HFFc6 (cell line): ENCODE results near the gene RIT2. TPM values are rescaled to one million over a fixed set of nuclear protein-coding genes. Genes with fewer than 3 reads are reported as not detected.

Experiments used
- DNase-seq: peaks from one replicate; pipeline ENCODE4 v3.0.0-alpha.2; 2018
- H3K27ac Mint-ChIP-seq: 2 replicates; pipeline ENCODE4 v1.8.0; 2020; ENCODE audit warnings: mild to moderate bottlenecking, mixed read lengths
- H3K27me3 Mint-ChIP-seq: 2 replicates; pipeline ENCODE4 v1.8.0; 2021; ENCODE audit warnings: mild to moderate bottlenecking, moderate library complexity, mixed read lengths; ENCODE audit not compliant: insufficient read depth
- H3K36me3 Mint-ChIP-seq: 2 replicates; pipeline ENCODE4 v1.8.0; 2021; ENCODE audit warnings: low read depth, mixed read lengths
- H3K4me1 Mint-ChIP-seq: 2 replicates; pipeline ENCODE4 v1.8.0; 2020; ENCODE audit warnings: low read depth, mixed read lengths
- H3K4me3 Mint-ChIP-seq: 2 replicates; pipeline ENCODE4 v1.8.0; 2020; ENCODE audit warnings: mild to moderate bottlenecking, moderate library complexity, mixed read lengths
- H3K9me3 Mint-ChIP-seq: 2 replicates; pipeline ENCODE4 v1.8.0; 2020; ENCODE audit warnings: mild to moderate bottlenecking, mixed read lengths
- long read RNA-seq: library from polyadenylated mRNA; unstranded; transcript quantifications from one replicate; pipeline ENCODE4 v2.0.0, GENCODE V29; 2019
- total RNA-seq, 6 experiments: library from RNA; stranded (reverse); fragmentation: NEBNext Ultra II Directional; extraction: Animal tissue kit (Norgen Biotek cat#: 25700); gene quantifications; 2 replicates in 1 of 6; 3 replicates in 5 of 6; pipeline ENCODE4 v1.2.3, GENCODE V29; 2021
- TF ChIP-seq, protein P1 (sequence below): fragments of 200-600 bp; sonication (generic); IDR thresholded peaks from 2 replicates; pipeline ENCODE4 v1.5.0; 2021; ENCODE audit warnings: antibody characterized with exemption, mild to moderate bottlenecking

RIT2 gene
- total RNA-seq = not detected
- long read RNA-seq = 0 reads

DNA sequence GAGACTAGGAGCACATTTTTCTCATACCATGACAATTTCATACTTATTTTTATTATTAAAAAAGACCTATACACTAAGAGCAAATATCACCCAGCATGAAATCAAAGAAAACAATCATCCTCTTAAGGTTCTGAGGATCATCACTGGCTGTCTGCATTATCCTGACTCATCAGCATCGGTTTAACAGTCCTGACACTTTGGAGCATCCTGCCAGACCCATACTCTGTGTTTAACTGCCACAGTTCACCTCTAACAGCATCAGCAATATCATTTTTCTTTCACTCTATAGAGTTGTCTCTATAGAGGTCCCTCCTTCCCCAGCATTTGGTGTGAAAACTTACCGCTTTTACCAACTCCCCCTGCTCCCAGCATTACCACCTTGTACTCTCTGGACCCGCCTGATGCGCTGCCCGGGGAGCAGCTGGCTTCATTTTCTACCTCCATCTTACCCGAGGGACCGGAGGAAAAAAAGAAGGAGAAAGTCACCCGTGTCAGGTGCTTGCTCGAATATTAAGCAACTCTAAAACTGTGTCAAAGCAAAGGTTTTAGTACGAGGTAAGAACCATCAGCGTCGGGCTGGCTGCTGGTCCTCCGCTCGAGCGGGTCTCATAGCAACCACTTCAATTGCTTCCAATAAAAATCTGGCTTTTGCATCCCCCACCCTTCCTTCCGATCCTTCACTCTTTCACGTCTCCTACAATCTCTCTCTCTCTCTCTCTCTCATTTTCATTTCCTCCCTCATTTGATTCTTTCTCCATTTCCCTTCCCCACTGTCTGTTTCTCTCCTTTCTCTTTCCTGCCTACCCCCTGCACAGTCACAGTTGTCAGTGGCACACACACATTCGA is at the start of gene RIT2:
Gene RIT2 (minus strand): TSS at position 610 of the 846 bp plus-strand sequence.
- Mint-ChIP-seq H3K4me3 (no peak within 1 kb of the TSS), H3K36me3 (peaks cover 7% of the 10 kb centered on the region; the same call in 1 of the 2 replicates), H3K9me3 (peaks cover 29% of the 10 kb centered on the region), H3K27ac (no peak within 1 kb of the TSS), H3K27me3 (no peaks in the 10 kb centered on the region), H3K4me1 (no peaks in the 10 kb centered on the region)
- no peak for DNase-seq
- TF ChIP-seq, protein P1, sequence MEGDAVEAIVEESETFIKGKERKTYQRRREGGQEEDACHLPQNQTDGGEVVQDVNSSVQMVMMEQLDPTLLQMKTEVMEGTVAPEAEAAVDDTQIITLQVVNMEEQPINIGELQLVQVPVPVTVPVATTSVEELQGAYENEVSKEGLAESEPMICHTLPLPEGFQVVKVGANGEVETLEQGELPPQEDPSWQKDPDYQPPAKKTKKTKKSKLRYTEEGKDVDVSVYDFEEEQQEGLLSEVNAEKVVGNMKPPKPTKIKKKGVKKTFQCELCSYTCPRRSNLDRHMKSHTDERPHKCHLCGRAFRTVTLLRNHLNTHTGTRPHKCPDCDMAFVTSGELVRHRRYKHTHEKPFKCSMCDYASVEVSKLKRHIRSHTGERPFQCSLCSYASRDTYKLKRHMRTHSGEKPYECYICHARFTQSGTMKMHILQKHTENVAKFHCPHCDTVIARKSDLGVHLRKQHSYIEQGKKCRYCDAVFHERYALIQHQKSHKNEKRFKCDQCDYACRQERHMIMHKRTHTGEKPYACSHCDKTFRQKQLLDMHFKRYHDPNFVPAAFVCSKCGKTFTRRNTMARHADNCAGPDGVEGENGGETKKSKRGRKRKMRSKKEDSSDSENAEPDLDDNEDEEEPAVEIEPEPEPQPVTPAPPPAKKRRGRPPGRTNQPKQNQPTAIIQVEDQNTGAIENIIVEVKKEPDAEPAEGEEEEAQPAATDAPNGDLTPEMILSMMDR = no peak

DNA sequence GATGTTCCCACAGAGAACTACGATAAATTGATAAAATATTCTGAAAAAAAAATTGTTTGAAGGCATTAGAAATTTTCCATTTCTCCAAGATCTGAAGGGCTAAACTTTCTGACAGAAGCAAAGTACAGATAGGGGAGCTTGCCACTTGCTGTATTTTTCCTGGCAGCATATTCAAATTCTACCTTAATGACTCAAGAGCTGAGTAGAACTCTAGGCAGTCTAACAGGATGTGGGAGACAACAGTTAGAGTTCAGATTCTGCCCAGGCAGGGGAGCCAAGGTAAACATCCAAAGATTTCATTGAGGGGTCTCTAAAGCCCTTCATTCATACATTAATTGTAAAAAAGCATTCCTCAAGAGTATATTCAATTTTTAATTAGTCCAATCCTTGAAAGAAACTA is 46.0 kb upstream of the RIT2 start:
- Mint-ChIP-seq H3K27ac (no peak overlapping the region), H3K4me3 (no peak overlapping the region)

DNA sequence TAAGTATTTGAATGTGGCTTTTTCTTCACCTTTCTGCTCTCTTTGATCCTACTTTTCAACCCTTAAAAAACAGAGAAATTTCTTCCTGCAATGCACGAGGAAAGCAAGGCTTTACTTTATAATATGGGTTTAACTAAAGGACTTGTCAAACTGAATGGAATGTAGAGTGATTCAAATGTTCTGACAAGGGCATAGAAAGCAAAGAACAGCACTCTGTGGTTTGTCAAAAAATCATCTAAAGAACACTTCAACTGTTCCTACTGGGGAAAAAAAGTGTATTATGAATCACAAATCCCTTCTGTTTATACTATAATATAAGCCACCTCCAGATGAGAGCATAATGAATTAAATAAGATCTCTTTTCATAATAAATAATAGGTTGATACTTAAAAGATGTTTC is 45.0 kb upstream of the RIT2 start:
- Mint-ChIP-seq H3K4me1 (no peaks in the 10 kb centered on the region), H3K27me3 (no peaks in the 10 kb centered on the region), H3K36me3 (no peaks in the 10 kb centered on the region; the same call in 1 of the 2 replicates), H3K4me3 (no peak overlapping the region), H3K9me3 (peaks cover 17% of the 10 kb centered on the region), H3K27ac (no peak overlapping the region)
- TF ChIP-seq, protein P1 = no peak
- DNase-seq = no peak

More for the DNA sequence above, 46.0 kb upstream of the RIT2 start:
- no peak for DNase-seq
- Mint-ChIP-seq H3K4me1 (no peaks in the 10 kb centered on the region), H3K36me3 (no peaks in the 10 kb centered on the region; the same call in 1 of the 2 replicates), H3K27me3 (no peaks in the 10 kb centered on the region), H3K9me3 (peaks cover 20% of the 10 kb centered on the region)
- TF ChIP-seq, protein P1 = no peak

DNA sequence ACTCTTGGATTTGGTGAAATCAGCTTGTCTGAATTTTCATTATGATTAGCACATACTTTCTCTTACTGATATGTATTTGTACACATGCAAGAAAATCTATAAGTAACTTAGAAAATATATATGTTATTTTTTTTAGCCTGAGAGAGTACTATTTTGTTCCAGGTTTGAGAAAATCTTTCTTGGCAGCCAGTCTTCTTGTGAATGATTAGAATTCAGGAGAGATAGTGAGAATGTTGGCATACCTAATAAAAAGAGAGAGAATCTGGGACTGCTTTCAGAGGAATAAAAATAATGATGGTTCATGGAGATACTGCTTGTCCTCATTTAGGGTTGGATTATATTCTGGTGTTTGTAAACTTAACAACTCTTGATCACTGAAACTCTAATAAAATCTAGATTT is 44.4 kb upstream of the RIT2 start:
- Mint-ChIP-seq H3K4me3 (no peak overlapping the region), H3K9me3 (peaks cover 22% of the 10 kb centered on the region), H3K36me3 (no peaks in the 10 kb centered on the region; the same call in 1 of the 2 replicates), H3K4me1 (no peaks in the 10 kb centered on the region), H3K27me3 (no peaks in the 10 kb centered on the region), H3K27ac (no peak overlapping the region)
- TF ChIP-seq, protein P1 = no peak
- no peak for DNase-seq

DNA sequence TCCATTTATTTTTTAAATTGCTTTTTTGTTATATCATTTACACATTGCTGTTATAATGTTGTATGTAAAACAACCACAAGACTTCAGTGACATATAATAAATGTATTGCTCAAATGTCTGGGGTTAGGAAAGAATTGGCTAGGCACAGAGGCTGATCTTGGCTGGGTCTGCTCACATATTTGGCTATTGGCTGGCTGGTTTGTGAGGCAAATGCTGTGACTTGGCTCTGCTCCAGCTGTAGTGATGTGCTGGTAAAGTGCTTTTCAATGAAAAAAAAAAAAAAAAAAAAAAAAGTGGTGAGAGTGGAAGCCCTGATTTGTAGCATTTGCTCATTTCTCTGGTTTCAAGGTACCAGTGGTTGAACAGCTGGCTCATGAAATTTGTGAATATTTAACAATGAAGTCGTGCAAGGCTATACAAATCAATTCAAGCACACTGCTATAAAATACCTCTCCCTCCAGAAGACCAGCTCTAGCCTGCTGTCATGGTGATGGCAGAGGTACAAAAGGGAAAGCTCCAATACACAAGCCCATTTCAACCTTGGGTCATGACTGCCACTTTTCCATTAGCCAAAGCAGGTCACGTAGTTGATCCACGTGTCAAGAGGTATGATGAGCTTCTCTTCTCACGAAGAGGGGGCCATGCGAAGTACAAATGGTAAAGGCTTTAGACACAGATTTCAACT is 43.7 kb upstream of the RIT2 start:
- Mint-ChIP-seq H3K4me3 (no peak overlapping the region), H3K27me3 (no peaks in the 10 kb centered on the region), H3K36me3 (no peaks in the 10 kb centered on the region; the same call in 1 of the 2 replicates), H3K27ac (no peak overlapping the region), H3K9me3 (peaks cover 22% of the 10 kb centered on the region), H3K4me1 (no peaks in the 10 kb centered on the region)
- no peak for DNase-seq
- TF ChIP-seq, protein P1 = no peak
